Hypothalamus (tissue), 51 donors: ENCODE results near the gene LRP1.

Experiments
- DNase-seq, 51 donors: peaks; one replicate each; lab custom pipeline; 2025; lab: John Stamatoyannopoulos, UW

The LRP1 gene

GRCh38 chr12:57127726-57128518, at the start of gene LRP1:
Gene LRP1 (plus strand): TSS chr12:57128483. CDS start chr12:57128965, 482 bp downstream.
- DNase-seq = peak in 50 of 51 donors; percentile 39 to 92 (median 76)

DNA sequence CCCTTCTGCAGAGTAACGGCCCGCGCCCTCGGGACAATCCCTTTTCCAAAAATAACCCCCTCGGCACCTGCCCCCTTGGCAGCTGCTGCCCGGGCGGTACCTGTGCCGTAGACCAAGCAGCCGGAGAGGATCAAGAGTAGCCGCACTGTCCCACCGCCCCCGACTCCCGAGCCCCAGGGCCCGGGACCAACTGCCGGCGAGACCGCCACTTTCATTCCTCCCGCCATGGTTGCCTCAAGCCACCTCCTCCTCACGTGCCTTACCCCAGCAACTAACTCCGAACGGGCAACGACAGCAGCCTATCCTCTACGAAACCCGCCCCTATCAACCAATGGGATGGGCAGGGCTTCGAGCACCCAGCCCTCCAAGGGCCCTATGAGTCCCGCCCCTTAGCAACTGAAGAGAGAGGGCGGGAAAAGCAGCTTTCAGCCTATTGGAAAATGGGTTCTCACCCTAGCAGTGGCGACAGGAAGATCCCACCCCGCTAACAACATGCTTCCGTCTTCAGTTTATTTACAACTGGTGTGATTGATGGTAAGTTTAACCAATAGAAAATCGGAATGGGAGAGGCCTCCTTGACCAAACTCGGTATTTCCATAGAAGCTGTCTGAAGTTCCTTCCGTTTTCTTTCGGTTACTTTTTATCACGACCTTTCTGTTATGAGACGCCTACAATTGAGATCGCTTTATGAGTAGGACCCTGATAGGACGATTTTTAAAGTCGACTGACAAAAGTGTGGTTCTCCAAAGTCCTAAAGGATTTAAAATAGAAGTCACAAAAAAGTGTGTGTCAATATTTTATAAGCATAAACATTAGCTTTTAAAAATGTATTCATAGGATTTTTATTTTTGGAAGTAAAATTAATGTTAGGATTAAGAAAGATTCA, 49.5 kb upstream of the LRP1 start, which contains the start of gene NEMP1:
TSS of gene NEMP1 (minus strand) at position 273 of the 886 bp plus-strand sequence. CDS start at position 227, 46 bp downstream.
- DNase-seq = peak; percentile 42 to 99 (median 97)

DNA sequence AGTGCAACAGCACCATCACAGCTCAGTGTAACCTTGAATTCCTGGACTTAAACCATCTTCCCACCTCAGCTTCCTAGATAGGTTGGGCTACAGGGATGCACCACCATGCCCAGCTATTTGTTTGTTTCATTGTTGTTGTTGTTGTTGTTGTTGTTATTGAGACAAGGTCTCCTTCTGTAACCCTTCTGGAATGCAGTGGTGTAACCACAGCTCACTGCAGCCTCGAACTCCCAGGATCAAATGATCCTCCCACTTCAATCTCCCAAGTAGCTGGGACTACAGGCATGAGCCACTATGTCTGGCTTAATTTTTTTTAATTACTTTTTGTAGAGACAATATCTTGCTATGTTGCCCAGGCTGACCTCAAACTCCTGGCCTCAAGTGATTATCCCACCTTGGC, 48.5 kb upstream of the LRP1 start:
- no peak for DNase-seq

DNA sequence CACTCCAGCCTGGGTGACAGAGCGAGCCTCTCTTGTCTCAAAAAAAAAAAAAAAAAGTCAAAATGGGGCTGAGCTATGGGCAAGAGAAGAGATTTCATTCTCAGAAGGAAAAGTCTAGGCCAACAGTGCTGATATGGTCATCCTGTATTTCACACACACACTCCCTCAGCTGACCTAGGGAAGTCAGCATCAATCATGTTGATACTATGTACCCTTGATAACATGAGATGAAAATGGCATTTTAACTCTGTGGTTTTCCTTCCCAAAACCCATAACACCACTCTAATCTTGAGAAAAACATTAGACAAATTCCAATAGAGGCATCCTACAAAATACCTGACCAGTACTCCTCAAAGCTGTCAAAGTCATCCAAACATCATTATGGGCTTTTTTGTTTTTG, 47.4 kb upstream of the LRP1 start:
- DNase-seq = no peak

DNA sequence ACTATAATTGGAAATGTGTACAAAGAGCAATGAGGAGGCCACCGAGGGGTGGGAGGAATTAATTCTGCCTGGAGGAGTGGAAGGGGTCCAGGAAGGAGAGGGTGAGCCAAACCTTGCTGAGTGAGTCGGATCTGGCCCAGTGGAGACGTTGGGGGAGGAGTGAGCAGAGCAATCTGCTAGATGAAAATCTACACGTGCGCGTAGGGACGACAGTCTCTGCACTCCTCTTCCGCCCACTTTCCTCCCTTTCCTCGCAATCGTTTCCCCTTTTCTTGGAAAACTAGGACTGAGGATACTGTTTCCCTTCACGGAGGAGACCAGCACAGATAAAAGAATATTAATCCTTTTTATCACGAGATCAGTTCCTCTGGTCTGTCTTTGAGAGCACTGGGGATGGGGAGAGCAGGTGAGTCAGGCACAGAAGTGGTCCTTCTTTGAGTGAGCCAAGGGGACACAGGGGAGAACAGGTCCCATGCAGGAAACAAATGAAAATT, 42.2 kb upstream of the LRP1 start:
- peak in 5 of 51 donors; percentile 10 to 58 (median 24) for DNase-seq

GRCh38 chr12:57086493-57087009, 41.7 kb upstream of the LRP1 start:
- peak in 33 of 51 donors; percentile 7 to 76 (median 32) for DNase-seq

- peak in 45 of 51 donors; percentile 30 to 86 (median 62) for DNase-seq
Observed at GRCh38 chr12:57087010-57087690, 41.1 kb upstream of the LRP1 start.

GRCh38 chr12:57087691-57088353, 40.5 kb upstream of the LRP1 start:
- peak in 27 of 51 donors; percentile 14 to 76 (median 46) for DNase-seq

- DNase-seq = peak; percentile 44 to 96 (median 84)
Observed at GRCh38 chr12:57088354-57089270, 39.7 kb upstream of the LRP1 start, which contains the start of gene NAB2. Gene NAB2 (plus strand): TSS chr12:57089114. CDS start chr12:57089272, 158 bp downstream.

GRCh38 chr12:57089271-57090245, 38.7 kb upstream of the LRP1 start:
- DNase-seq = peak in 41 of 51 donors; percentile 18 to 75 (median 47)

GRCh38 chr12:57090490-57090889, 37.8 kb upstream of the LRP1 start:
- no peak for DNase-seq

GRCh38 chr12:57090924-57091637, 37.2 kb upstream of the LRP1 start:
- DNase-seq = peak in 38 of 51 donors; percentile 8 to 76 (median 40)

GRCh38 chr12:57091638-57092528, 36.4 kb upstream of the LRP1 start:
- no peak for DNase-seq

DNA sequence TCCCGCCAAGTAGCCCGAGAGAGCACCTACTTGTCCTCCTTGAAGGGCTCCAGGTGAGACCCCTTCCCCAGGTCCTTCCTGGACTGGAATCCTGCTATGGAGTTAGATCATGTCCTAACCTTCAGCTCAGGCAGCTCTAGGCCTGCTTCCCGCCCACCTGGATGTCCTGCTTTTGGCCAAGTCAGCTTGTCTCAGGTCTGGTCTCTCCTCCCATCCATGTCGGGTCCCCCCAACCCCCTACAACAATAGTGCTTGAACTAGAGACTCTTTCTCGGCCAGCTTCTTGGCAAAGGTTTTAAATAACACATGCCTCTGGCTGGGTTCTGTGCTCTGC, 35.8 kb upstream of the LRP1 start:
- no peak for DNase-seq

DNA sequence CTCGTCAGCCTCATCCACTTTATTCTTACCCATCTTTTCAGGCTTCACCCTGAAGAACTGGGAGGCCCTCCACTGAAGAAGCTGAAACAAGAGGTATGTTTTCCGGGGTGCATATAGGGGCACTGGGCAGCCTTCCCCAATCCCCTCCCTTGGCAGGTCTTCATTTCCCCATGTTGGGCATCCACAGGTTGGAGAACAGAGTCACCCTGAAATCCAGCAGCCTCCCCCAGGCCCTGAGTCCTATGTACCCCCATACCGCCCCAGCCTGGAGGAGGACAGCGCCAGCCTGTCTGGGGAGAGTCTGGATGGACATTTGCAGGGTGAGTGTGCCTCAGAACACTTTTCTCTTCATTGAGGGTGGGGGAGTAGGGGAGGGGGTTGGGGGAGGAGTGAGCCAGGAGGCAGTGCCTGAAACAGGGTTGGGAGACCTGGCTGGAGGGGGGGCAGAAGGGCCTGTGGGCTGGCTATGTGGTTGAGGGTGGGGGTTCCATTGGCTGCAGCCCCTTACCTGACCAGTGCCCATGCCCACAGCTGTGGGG, 35.3 kb upstream of the LRP1 start:
- DNase-seq = peak in 1 of 51 donors; percentile 16
